SU-DHL-6 (cell line): ENCODE measurements around the gene KIF3A.

Experiments used
- H2AFZ ChIP-seq: fragments of 200-600 bp; sonication (generic); 2 replicates; pipeline ENCODE4 v1.6.1; 2014; ENCODE audit warnings: low read depth, mild to moderate bottlenecking, moderate library complexity, mixed read lengths, antibody characterized with exemption, low read length; ENCODE audit not compliant: severe bottlenecking
- H3F3A ChIP-seq: fragments of 200-600 bp; shearing (Covaris generic); 2 replicates; pipeline ENCODE4 v1.6.0; 2016; ENCODE audit warnings: antibody characterized with exemption, mild to moderate bottlenecking; ENCODE audit not compliant: insufficient read depth
- H3K27ac ChIP-seq: fragments of 200-600 bp; sonication (generic); 2 replicates; pipeline ENCODE4 v1.5.1; 2016; ENCODE audit warnings: low read depth, mild to moderate bottlenecking, low read length, moderate library complexity, mixed read lengths
- H3K27me3 ChIP-seq: fragments of 200-600 bp; sonication (generic), shearing (Covaris generic); 2 replicates; pipeline ENCODE4 v1.6.0; 2014; ENCODE audit warnings: mild to moderate bottlenecking, low read length
- H3K36me3 ChIP-seq: fragments of 200-600 bp; sonication (generic); 2 replicates; pipeline ENCODE4 v1.6.1; 2014; ENCODE audit warnings: mild to moderate bottlenecking, low read length, mixed read lengths
- H3K4me2 ChIP-seq: fragments of 300-600, 200-600 bp; shearing (Covaris generic), sonication (generic); 2 replicates; pipeline ENCODE4 v1.6.0; 2014; ENCODE audit warnings: low read length, low read depth, mild to moderate bottlenecking; ENCODE audit not compliant: poor library complexity, severe bottlenecking
- H3K4me3 ChIP-seq: fragments of 200-600 bp; sonication (generic); 2 replicates; pipeline ENCODE4 v1.5.1; 2014; ENCODE audit warnings: antibody characterized with exemption, low read length, mild to moderate bottlenecking, mixed read lengths; ENCODE audit not compliant: insufficient read depth, poor library complexity, severe bottlenecking
- H3K79me2 ChIP-seq: fragments of 200-600 bp; sonication (generic); 2 replicates; pipeline ENCODE4 v1.6.1; 2014; ENCODE audit warnings: mild to moderate bottlenecking, low read length, moderate library complexity; ENCODE audit not compliant: insufficient read depth
- H3K9ac ChIP-seq: fragments of 200-600 bp; sonication (generic); 2 replicates; pipeline ENCODE4 v1.7.0; 2014; ENCODE audit warnings: mild to moderate bottlenecking, low read length
- H3K9me2 ChIP-seq: fragments of 200-600 bp; sonication (generic); replicated peaks from 2 replicates; pipeline ENCODE4 v1.6.1; 2014; ENCODE audit warnings: low read length; ENCODE audit not compliant: insufficient read depth
- H3K9me3 ChIP-seq: fragments of 200-600 bp; sonication (generic); 2 replicates; pipeline ENCODE4 v1.6.1; 2014; ENCODE audit warnings: low read length, mixed read lengths; ENCODE audit not compliant: insufficient read depth
- H4K20me1 ChIP-seq: fragments of 200-600 bp; sonication (generic); 2 replicates; pipeline ENCODE4 v1.6.1; 2014; ENCODE audit warnings: low read depth, mild to moderate bottlenecking, antibody characterized with exemption, low read length, moderate library complexity, mixed read lengths
- CTCF ChIP-seq: fragments of 200-600 bp; sonication (generic); IDR thresholded peaks from one replicate; pipeline ENCODE4 v1.5.1; 2017; ENCODE audit warnings: antibody characterized with exemption, mild to moderate bottlenecking, low read length, moderate library complexity; ENCODE audit not compliant: insufficient read depth, poor library complexity, severe bottlenecking
- EZH2phosphoT487 ChIP-seq: fragments of 200-600 bp; sonication (generic), shearing (Covaris generic); conservative IDR thresholded peaks from 2 replicates; pipeline ENCODE4 v1.6.1; 2018; ENCODE audit warnings: mild to moderate bottlenecking, antibody characterized with exemption, low read length, moderate library complexity, mixed read lengths

The KIF3A gene

GRCh38 chr5:132767150-132767549, 29.8 kb upstream of the KIF3A start:
- Histone ChIP-seq H3K79me2 (no peaks in the 10 kb centered on the region), H3K9me2 (no peaks in the 10 kb centered on the region), H3K27me3 (no peaks in the 10 kb centered on the region), H3F3A (no peaks in the 10 kb centered on the region), H4K20me1 (no peaks in the 10 kb centered on the region), H2AFZ (no peak overlapping the region), H3K4me2 (no peak overlapping the region), H3K36me3 (no peaks in the 10 kb centered on the region), H3K4me3 (no peak overlapping the region), H3K9me3 (no peaks in the 10 kb centered on the region), H3K27ac (no peak overlapping the region), H3K9ac (no peak overlapping the region)
- TF ChIP-seq EZH2phosphoT487 (no peak), CTCF (no peak)

GRCh38 chr5:132766806-132767055, 29.4 kb upstream of the KIF3A start:
- TF ChIP-seq EZH2phosphoT487 (no peak), CTCF (no peak)
- Histone ChIP-seq H3K9me2 (no peaks in the 10 kb centered on the region), H2AFZ (no peak overlapping the region), H3F3A (no peaks in the 10 kb centered on the region), H3K9ac (no peak overlapping the region), H3K27ac (no peak overlapping the region), H3K36me3 (no peaks in the 10 kb centered on the region), H3K79me2 (no peaks in the 10 kb centered on the region), H3K4me3 (no peak overlapping the region), H3K4me2 (no peak overlapping the region), H4K20me1 (no peaks in the 10 kb centered on the region), H3K27me3 (no peaks in the 10 kb centered on the region), H3K9me3 (no peaks in the 10 kb centered on the region)

DNA sequence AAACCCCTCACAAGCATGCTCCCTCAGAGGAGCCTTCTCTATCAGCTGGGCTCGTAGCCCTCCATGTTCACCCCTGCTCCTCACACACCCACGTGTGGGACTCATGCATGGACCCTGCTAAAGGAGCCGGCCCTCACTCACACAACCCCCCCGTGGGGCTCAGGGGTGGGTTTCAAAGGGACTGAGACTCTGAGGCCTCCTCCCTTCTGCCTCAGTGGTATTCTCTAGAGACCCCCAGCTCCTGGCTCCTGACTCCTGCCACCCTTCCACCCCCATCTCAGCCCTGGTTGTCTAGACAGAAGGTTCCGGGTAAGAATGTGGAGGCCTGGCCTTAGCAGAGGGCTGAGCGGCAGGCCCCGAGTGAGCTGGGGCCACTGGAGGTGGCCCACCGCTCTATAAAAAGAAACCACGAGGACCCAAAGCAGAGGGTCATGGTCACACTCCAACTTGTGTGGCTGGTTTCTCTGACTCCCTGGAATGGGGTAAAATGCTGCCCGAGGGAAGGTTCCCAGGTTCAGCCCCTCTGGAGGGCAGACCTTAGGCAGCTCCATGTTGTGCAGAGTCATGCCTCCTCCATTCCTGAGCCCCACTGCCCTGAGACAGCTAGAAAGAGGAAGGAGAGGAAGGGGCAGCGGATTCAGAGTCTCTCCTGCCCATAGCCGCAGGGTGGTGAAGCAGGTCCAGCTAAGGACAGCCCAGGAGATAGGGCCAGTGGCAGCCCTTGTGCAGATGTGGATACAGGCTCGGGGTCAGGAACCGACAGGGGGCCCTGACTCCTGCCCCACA, 28.9 kb upstream of the KIF3A start:
- no peak overlapping the region for H3K27ac ChIP-seq
- H3K4me2 ChIP-seq: no peak overlapping the region
- H3K9ac ChIP-seq: no peak overlapping the region
- H2AFZ ChIP-seq: no peak overlapping the region
- no peaks in the 10 kb centered on the region for H3K36me3 ChIP-seq
- no peak overlapping the region for H3K4me3 ChIP-seq
- TF ChIP-seq EZH2phosphoT487: no peak
- no peak for TF ChIP-seq CTCF
- no peaks in the 10 kb centered on the region for H3K9me3 ChIP-seq
- H3F3A ChIP-seq: no peaks in the 10 kb centered on the region
- no peaks in the 10 kb centered on the region for H4K20me1 ChIP-seq
- no peaks in the 10 kb centered on the region for H3K9me2 ChIP-seq
- no peaks in the 10 kb centered on the region for H3K79me2 ChIP-seq
- no peaks in the 10 kb centered on the region for H3K27me3 ChIP-seq
